Activated CD4-positive, alpha-beta T cell treated with anti-CD3 and anti-CD28 coated beads for 24 hours (primary cell): ENCODE results near the gene NOD1.
"Not testable (repeated sequence)": the region's sequence is repeated elsewhere in the genome, so short reads cannot be mapped to it uniquely, and the experiment has no call there.

Experiments used
- DNase-seq, 2 donors: peaks; one replicate each; pipeline ENCODE4 v3.0.0-alpha.2; 2020; ENCODE audit warnings: low read depth in 2 of 2

NOD1 gene

GRCh38 chr7:30447466-30447865 is 31.1 kb downstream of the NOD1 start:
- no peak for DNase-seq

DNA sequence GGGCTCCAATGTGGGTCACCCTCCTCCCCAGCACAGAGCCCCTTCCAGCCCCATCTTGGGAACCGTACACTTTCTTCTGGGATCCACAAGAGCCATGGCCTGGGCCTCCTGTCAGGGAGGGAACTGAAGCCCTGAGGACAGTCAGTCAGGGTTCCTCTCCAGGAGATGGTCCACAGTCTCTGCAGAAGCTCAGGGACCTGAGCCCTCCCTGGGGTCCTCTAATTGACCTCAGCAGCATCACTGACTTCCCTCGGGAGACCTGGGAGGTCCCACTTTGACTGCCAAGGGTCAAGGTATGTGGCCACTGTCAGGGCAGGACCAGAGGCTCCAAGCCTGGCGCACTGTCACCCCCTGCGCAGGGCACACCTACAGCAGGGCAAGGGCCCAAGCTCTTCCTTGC is 32.3 kb downstream of the NOD1 start:
- DNase-seq, result no peak

GRCh38 chr7:30445770-30446169 is 32.8 kb downstream of the NOD1 start:
- peak; percentile 40 to 42 for DNase-seq

DNA sequence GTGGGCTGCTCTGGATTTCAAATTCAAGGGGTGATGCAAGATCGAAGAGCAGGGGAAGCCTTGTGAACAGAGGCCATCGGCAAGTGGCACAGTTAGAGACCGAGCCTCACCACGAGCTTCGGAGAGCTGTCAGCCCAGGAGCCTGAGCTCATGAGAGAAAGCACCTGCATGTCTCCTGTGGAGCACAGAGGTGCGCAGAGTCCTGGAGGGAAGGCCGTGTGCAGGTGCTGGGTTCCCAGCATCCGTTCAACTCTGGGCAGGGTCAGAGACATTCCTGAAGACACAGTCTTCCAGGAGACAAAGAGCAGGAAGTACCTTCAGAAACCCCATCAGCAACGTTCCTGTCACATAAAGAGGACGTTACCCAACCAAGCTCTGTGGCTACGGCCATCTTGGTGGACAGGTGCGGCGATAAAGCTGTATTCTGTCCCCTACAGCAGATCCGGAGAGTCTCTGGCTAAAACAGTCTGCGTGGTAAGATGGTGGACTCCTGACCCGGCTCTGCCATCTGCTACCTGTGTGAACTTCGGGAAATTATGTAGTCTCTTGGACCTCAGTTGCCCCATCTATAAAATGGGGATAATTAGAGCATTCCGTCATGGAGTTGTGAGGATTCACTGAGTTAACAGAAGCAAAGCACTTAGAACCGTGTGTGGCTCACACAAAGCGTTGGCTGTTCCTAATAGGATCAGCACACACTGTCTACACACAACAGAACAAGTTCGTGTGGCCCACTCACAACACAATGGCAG is 40.6 kb downstream of the NOD1 start:
- DNase-seq, result no peak

GRCh38 chr7:30436518-30436917 is 42.1 kb downstream of the NOD1 start:
- no peak for DNase-seq

DNA sequence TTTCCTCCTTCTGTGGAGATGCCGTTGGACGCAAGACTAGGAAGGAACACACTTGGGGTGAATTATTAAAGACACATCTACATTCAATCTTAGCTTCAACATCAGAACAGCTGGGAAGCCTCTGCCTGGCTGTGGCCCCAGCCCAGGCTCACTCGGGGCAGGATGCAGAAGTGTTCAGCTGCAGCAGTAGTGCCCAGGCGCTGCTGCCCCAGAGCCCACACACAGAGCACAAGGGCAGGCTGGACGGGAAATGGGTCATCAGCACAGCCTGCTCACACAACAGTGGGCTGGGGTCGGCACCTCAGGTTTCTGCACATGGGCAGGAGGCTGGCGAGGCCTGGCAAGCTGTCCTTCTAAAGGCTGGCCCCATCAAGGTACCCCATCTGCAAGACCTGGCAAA is 42.5 kb downstream of the NOD1 start:
- no peak for DNase-seq

DNA sequence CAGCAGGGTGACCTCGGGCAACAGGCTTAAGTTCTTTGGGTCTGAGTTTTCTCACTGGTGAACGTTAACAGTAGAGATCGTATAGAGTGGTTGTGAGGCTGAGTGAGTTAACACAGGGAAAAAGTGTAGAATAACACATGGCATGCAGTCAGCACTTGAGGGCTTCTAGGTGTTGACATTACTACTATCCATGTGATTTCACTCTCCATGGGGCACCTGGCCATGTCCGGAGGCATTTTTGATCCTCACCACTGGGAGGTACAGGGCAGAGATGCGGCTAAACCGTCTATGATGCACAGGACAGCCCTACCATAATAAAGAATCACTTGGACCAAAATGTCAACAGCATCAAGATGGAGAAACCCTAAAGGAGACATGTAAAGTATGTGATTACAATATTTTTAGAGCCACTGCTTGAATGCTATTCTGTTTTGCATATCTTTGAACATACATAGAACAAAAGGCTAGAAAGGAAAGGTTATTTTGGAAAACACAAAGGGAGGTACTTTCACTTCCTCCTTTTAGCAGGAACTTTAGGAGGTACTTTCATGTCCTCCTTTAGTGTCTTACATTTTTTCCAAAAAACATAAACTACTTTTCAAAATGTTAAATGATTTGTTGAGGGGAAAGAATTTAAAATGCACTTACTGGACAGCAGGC is 44.3 kb downstream of the NOD1 start:
- no peak for DNase-seq

DNA sequence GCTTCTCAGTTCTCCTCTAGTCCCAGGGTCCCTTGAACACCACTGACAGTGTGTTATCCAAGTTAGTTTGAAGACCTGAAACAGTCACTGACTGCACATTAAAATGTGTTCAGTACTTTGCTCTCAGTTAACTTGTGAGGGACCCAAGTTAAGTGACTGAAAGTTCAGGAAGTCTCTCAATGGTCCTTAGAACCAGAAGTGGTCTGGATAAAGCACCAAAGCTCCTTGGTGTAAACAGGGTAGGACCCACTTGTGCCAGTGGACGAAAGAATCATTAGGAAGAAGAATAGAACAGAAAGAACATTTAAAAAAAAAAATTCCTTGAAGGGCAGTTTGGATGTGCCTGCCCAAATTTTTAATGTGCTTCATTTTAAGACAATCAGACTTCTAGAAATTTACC is 45.1 kb downstream of the NOD1 start:
- no peak for DNase-seq

DNA sequence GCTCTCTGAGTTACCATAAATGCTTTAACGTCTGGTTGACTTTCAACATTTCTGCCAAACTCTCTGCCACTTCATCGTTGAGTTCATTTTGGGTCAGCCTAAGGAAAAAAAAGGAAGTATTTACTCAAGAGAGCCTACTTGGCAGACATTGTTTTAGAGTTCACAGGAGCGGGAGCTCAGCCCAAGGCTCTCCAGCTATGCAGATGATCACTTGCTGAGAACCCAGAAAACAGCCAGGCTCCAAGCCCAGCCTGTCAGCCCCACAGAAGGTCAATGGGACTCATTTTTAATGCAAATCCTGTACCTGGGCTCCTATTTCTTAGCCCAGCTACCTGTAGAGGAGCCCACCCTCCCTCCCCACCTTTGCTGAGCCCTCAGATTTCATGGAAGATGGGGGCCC is 45.5 kb downstream of the NOD1 start:
- no peak for DNase-seq

- no peak for DNase-seq
Observed at GRCh38 chr7:30430777-30431176, 47.8 kb downstream of the NOD1 start.

DNA sequence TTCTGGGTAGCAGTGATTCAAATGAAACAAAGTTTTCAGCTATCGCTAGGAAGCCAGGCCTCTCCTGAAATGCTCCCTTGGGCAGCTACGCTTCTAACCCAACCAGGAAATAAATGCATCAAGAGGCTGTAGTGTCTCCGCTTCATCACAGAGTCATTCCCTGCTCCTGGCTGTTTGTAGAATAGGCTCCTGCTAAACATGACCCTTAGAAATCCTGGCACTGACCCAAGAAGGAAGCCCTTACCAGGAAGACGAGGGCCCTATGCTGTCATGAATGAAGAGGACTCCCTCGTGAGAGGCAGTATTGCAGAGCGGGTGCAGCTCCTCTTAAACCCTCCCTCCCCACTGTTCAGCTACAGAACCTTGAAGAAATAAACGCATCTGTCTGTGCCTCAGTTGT is 48.3 kb downstream of the NOD1 start:
- no peak for DNase-seq

DNA sequence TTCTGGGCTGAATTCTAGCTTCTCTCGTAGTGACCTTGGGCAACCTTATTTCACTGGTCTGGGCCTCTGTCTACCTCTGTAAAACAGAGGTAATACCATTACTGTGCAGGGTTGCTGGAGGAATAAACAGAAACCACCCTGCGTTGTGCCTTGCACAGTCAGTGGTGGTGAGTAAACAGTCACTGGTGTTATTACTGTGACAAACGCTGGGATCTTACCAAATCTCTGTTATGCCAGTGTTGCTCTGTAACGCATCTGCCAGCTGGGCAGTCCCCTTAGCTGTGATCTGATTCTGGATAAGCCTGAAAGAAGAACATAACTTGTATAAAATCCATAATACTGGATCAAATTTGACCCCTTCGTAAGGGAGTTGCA is 49.4 kb downstream of the NOD1 start:
- DNase-seq, result no peak

- DNase-seq, result no peak
Observed at GRCh38 chr7:30428246-30429155, 50.1 kb downstream of the NOD1 start.

DNA sequence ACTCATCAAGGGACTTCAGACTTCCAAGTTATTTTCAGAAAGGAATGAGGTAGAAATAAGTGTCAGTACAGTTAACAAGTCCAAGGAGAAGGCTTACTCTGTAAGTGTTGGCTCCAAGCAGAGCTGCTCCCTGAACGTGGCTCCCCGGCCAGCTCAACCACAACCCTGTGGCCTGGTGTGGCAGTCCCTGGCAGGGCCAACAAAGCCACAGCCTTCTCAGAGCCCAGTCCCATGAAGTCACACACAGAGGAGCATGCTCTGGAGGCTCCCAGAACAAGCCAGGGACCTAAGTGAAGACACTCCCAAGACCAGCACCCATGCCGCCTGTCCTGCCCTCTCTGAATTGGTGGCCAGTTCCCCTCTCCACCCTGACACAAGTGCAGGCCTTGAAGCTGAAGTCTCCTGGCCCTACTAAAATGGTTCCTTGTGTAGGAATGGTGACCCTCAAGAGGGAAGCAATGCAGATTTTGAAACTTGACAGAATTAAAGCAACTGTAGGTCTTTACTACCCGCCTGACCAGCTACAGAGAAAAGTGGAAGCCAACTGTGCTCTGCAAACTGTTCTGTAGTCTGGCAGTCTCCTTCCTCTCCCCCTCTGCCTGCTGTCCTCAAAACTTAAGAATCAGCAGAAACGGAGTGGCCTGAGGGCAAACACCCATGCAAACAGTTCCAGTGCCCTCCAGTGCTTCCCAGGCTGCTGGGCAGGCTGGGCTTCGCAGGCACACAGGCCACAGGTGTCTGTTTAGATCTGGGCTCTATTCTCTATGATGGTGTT is 51.1 kb downstream of the NOD1 start:
- DNase-seq, result no peak

DNA sequence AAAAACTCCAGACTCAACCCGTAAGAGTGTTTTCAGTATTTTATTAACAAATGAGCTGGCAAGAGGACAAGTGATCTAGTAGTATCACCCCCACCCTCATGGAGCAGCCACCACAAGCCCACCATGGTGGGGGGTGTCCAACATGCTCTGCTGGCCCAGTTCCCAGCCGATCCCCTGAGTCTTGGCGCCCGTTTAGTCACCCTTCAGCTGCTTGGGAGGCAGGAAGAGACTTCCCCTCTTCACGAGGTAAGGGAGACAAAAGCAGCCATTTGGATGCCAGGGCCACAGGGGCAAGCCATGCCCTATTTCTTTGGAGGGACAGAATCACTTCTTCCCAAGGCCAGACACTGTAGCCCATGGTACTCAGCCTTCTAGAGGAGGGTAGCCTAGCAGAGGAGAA is 54.1 kb downstream of the NOD1 start:
- no peak for DNase-seq

DNA sequence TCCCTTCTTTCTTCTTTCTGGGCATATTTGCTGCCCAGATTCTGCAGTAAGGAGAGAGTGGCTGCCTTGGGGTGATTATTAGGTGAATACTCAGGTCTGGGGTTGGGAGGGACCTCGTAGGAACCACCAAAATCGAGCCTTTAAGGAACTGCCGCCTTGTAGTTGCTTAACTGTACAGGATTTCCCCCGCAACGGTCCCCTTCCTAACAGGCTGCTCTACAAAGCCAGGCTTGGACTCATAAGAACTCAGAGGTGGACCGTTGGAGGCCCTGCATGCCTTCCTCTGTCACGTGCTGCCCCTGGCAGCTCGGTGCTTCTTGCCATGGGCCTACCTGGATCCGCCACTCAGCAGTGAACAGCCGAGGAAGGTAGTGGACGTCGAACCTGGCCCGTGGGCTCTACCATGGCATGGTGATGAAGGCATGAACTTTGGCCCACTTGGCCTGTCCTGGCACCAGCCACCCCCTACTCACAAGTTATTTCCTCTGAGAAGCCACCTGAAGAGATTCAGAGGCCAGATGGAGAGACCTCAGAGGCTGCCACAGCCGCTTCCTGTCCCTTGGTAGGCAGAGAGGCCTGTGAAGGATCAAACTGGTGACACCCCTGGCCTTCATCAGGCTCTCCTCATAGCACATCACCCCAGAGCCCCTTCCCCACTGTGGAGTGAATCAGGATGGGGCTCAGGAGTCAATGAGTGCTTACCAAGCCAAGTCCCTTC is 54.6 kb downstream of the NOD1 start:
- DNase-seq, result no peak

DNA sequence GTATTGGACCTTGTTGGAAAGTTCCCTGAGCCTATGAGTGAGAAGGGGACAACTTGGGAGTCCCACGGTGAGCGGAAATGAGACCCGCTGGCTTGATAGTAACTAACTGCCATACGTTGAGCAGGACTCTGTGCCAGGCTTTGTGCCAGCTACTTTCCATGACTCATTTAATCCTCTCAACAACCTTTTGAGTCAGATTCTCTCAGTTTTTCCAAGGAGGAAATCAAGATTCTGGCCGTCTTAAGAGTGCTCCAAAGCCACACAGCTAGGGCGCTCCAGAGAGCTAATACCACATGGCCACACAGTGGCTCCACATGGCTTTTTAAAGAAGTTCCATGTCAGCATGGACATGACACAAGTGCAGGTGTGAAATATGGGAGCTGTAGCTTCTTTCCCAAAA is 55.7 kb downstream of the NOD1 start:
- no peak for DNase-seq

- no peak for DNase-seq
Observed at GRCh38 chr7:30421647-30422196, 56.9 kb downstream of the NOD1 start.

DNA sequence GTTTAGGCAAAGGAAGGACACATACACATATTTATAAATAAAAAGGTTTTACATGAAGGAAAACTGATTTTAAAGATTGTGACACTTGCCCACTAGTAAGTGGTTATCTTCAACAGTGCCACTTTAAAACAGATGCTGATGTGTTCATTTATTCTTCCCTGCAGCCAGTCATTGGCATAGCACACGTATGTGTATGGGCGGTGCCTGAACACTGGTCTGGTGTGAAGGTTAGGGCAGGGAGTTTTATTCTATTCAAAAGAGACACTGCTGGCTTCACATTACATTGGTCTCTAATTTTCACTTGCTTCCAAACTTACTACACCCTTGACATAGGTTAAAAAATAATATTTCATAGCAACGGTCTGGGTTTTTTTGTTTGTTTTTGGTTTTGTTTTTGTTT is 57.9 kb downstream of the NOD1 start:
- DNase-seq, result no peak

DNA sequence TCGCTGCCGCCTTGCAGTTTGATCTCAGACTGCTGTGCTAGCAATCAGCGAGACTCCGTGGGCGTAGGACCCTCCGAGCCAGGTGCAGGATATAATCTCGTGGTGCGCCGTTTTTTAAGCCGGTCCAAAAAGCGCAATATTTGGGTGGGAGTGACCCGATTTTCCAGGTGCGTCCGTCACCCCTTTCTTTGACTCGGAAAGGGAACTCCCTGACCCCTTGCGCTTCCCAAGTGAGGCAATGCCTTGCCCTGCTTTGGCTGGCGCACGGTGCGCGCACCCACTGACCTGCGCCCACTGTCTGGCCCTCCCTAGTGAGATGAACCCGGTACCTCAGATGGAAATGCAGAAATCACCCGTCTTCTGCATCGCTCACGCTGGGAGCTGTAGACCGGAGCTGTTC is 58.5 kb downstream of the NOD1 start:
- not testable (repeated sequence) for DNase-seq

- no peak for DNase-seq
Observed at GRCh38 chr7:30413864-30414263, 64.7 kb downstream of the NOD1 start.
